Measurements from ENCODE around the gene CTH.

CTH gene

DNA sequence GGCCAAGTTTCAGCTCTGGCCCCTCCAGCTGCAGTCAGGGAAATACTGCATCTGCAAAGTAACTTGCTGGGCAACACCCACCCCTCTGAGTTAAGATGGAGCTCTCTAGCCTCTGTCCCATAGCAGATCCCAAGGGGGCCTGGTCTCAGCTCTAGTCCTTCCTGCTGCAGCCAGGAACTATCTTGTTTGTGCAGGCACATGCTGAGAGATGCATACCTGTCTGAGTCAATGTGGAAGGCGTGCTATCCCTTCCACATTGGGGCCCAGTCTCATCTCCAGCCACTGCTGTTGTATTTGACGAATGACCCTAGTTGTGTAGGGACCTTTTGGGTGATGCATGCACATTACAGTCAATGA, 76.4 kb downstream of the CTH start:
- H3K27ac ChIP-seq (ENCODE audit: low read length): no peak overlapping the region
- H3K4me3 ChIP-seq (ENCODE audit: low read length): no peak overlapping the region
- H3K36me3 ChIP-seq (ENCODE audit: control insufficient read depth, low read depth, low read length): no peaks in the 10 kb centered on the region
- H3K4me1 ChIP-seq (ENCODE audit: control insufficient read depth, low read depth, low read length): no peaks in the 10 kb centered on the region
- H3K27me3 ChIP-seq (ENCODE audit: control insufficient read depth, insufficient read depth, low read length): no peaks in the 10 kb centered on the region
- no peak overlapping the region for H3K9ac ChIP-seq (ENCODE audit: low read length)
- H3K9me3 ChIP-seq (ENCODE audit: control insufficient read depth, low read depth, low read length): no peaks in the 10 kb centered on the region

DNA sequence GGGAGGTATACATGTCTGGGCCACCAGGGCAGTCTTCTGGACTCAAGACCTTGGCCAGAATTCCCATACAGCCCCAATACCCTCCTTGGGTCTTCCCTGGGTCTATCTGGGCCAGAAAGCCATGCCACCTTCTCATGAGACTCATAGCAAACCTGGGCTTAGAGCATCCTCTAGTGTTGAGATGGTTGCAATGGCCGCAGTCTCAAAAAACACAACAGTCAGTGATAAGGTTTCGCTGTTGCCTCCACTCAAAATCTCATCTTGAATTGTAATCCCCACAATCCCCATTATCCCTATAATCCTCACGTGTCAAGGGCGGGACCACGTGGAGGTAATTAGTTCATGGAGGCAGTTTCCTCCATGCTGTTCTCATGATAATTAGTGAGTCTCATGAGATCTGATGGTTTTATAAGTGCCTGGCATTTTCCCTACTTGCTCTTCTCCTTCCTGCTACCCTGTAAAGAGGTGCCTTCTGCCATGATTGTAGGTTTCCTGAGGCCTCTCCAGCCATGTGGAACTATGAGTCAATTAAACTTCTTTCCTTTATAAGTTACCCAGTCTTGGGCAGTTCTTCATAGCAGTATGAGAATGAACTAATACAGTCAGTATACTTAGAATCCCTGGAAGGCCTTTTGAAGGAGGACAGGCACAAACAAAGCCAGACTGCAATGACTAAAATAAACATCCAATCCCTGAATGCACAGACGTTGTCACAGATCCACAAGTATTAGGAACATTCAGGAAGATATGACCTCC, 77.0 kb downstream of the CTH start:
- H3K27ac ChIP-seq (ENCODE audit: low read length): no peak overlapping the region
- H3K9ac ChIP-seq (ENCODE audit: low read length): no peak overlapping the region
- no peaks in the 10 kb centered on the region for H3K9me3 ChIP-seq (ENCODE audit: control insufficient read depth, low read depth, low read length)
- H3K4me1 ChIP-seq (ENCODE audit: control insufficient read depth, low read depth, low read length): no peaks in the 10 kb centered on the region
- no peaks in the 10 kb centered on the region for H3K36me3 ChIP-seq (ENCODE audit: control insufficient read depth, low read depth, low read length)
- no peak overlapping the region for H3K4me3 ChIP-seq (ENCODE audit: low read length)
- H3K27me3 ChIP-seq (ENCODE audit: control insufficient read depth, insufficient read depth, low read length): no peaks in the 10 kb centered on the region
